NCI-H526 treated with DMSO at 0.1 percent for 48 hours (cell line): ENCODE measurements around the gene LONP1.
"Not testable (repeated sequence)": the region's sequence is repeated elsewhere in the genome, so short reads cannot be mapped to it uniquely, and the experiment has no call there.

Experiments
- DNase-seq: peaks from one replicate; lab custom pipeline; 2025; lab: John Stamatoyannopoulos, UW

LONP1 gene

GRCh38 chr19:5711025-5711424 lies 8.9 kb downstream of the LONP1 start:
- DNase-seq: no peak

- no peak for DNase-seq
Measured at GRCh38 chr19:5707576-5708575, 12.1 kb downstream of the LONP1 start.

GRCh38 chr19:5706876-5707573 lies 12.9 kb downstream of the LONP1 start:
- no peak for DNase-seq

- no peak for DNase-seq
Measured at GRCh38 chr19:5705552-5705951, 14.4 kb downstream of the LONP1 start.

- DNase-seq: no peak
Measured at GRCh38 chr19:5703819-5704818, 15.8 kb downstream of the LONP1 start.

- DNase-seq: not testable (repeated sequence)
Measured at GRCh38 chr19:5702053-5702410, 17.9 kb downstream of the LONP1 start.

- DNase-seq: no peak
Measured at GRCh38 chr19:5700455-5701092, 19.4 kb downstream of the LONP1 start.

- DNase-seq: no peak
Measured at GRCh38 chr19:5698635-5699422, 21.1 kb downstream of the LONP1 start.

- no peak for DNase-seq
Measured at GRCh38 chr19:5697890-5698634, 21.9 kb downstream of the LONP1 start.

GRCh38 chr19:5697022-5697889 lies 22.7 kb downstream of the LONP1 start:
- DNase-seq: no peak

- no peak for DNase-seq
Measured at GRCh38 chr19:5696196-5697021, 23.5 kb downstream of the LONP1 start.

- no peak for DNase-seq
Measured at GRCh38 chr19:5695649-5696195, 24.2 kb downstream of the LONP1 start.

GRCh38 chr19:5694956-5695648 lies 24.8 kb downstream of the LONP1 start:
- DNase-seq: no peak

GRCh38 chr19:5694167-5694955 lies 25.6 kb downstream of the LONP1 start:
- DNase-seq: no peak

GRCh38 chr19:5693195-5694166 lies 26.5 kb downstream of the LONP1 start:
- no peak for DNase-seq
